HG03025 (cell line): ENCODE data around the gene UBXN11.
"Not testable (repeated sequence)": the region's sequence is repeated elsewhere in the genome, so short reads cannot be mapped to it uniquely, and the experiment has no call there.

Experiments
- ATAC-seq: cut with Tn5 transposase; IDR thresholded peaks from one replicate; pipeline ENCODE4 v1.9.1; 2021; ENCODE audit warnings: mild to moderate bottlenecking, moderate library complexity; ENCODE audit not compliant: unreplicated experiment, low FRiP score

Gene UBXN11

DNA sequence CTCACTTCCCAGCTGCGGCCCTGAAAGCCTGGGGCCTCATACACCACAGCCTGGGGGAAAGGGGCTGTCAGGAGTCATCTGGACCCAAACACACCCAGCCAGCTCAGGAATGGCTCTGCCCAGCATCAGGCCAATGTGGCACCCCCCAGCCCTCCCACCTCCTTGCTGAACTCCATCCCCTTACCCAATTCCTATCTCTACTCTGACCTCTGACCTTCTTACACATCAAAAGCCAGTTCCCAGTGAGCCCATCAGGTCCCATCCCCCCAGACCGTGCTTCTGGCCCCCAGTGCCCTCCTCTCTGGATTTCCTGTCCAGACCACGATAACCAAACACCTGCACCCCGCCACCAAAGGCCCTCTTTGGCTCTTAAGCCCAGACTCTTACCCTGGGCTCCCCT, 31.2 kb upstream of the UBXN11 start:
- ATAC-seq = no peak

DNA sequence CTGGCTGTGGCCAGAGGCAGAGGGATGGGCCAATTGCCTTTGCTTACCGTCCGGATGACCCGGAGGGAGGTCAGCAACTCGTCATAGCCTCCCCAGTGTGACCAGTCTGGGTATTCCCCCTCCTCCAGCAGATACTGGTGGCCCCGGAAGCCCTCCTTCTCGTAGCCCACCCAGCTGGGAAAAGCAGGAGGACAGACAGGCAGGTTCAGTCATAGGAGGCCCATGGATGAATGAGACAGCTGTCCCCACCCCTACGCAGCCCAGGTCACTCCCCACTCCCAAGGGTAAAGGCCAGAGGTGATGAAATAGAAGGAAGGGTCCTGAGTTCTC, 30.7 kb upstream of the UBXN11 start:
- ATAC-seq = no peak

DNA sequence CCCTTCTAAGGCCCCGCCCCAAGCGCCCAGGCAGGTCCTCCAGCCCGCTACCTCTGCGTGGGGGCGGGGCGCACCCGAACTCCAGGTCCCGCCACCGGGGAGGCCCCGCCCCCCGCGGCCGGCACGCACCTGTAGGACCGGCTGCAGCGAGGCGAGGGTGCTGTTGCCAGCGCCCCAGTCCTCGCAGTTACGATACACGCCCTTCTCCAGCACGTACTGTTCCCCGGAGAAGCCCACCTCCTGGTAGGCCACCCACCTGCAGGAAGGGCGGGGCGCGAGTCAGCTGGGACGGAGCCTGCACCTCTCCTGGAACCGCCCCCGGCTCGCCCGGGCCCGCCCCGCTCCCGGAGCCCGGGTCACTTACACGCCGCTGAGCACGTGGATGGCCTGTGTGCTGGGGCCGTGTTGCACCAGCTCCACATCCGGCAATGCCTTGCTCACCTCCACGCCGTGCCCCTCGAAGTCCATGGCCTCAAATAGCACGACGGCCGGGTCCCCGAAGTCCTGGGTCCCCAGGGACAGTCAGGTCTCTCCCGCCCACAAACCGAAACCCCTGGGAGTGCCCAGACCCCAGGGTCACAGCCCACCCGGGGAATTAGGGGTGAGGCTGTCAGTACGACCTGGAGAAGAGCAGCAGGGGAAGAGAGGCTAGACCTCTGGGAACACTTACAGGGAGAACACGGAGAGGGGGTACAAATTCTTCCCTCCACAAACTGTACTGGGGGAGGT, 30.2 kb upstream of the UBXN11 start:
- ATAC-seq = no peak

DNA sequence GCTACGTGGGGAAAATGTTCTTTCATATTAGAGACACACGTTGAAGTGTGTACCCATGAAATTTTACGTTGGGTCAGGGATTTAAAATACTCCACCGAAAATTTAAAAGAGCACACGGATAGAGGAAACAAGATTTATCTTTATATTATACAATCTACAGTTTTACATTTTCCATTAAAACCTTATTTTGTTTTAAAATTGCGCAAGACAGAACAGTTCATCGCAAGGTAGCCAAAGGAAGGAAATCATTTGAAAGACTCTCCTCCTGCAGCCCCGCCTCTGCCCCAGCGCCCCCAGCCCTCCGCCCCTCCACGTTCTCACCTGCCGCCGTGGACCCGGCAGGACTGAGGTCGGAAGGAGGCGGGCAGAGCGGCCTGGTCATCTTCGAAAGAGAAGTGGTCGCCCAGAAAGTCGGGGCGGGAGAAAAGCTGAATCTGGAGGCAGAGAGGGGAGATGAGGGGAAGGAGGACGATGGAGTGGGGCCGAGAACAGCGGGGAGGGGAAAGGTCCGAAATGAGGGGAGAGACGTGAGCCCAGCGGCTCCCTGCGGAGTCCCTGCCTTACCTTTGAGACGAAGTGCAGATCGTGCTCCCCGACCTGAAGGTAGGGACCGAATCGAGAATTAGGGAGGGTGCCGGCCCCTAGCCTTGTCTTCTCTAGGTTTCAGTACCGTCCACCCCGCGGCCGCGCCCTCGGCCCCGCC, 29.5 kb upstream of the UBXN11 start:
- ATAC-seq = no peak

DNA sequence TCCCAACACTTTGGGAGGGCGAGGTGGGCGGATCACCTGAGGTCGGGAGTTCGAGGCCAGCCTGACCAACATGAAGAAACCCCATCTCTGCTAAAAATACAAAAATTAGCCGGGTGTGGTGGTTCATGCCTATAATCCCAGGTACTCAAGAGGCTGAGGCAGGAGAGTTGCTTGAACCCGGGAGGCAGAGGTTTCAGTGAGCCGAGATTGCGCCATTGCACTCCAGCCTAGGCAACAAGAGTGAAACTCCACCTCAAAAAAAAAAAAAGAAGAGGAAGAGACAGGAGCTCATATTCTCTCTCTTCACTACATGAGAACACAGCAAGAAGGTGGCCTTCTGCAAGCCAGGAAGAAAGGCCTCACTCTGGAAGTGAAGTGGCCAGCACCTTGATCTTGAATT, 26.9 kb upstream of the UBXN11 start:
- not testable (repeated sequence) for ATAC-seq

DNA sequence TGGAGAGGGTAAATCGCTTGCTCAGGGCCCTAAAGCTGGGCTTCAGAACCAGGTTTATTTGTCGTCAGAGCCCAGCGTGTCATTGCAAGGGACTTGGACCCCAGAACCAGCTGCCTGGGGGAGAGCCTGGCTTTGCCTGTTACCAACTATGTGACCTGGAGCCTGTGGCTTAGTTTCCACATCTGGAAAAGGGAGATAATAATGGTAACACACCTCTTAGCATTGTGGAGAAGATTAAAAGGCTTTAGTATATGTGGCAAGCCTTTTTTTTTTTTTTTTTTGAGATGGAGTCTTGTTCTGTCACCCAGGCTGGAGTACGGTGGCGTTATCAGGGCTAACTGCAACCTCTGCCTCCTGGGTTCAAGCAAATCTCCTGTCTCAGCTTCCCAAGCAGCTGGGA, 23.8 kb upstream of the UBXN11 start:
- no peak for ATAC-seq

DNA sequence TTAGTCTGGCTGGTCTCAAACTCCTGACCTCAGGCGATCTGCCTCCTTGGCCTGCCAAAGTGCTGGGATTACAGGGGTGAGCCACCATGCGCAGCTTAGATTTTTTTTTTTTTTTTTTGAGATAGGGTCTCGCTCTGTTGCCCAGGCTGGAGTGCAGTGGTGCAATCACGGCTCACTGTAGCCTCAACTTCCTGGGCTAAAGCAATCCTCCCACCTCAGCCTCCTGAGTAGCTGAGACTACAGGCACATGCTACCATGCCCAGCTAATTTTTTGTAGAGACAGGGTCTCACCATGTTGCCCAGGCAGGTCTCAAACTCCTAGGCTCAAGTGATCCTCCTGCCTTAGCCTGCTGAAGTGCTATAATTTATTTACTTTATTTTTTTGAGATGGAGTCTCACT, 22.9 kb upstream of the UBXN11 start:
- ATAC-seq = not testable (repeated sequence)

DNA sequence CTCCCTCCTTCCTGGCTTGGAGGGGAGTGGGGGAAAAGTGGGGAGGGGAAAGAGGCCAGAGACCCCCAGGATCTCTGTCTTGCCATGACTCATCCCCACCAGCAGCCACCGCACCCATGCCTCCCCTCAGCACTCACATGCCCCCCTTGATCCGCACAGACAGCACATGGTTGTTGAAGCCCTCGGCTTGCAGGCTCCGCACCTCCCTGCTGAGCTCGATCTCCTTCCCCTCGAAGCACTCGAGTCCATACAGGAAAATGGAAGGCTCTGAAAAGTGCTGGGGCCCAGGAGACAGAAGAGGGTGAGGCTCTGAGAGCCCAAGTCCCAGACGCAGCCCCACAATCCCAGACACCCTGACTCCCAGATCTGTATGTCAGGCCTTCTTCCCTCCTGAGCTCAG, 22.2 kb upstream of the UBXN11 start:
- no peak for ATAC-seq

DNA sequence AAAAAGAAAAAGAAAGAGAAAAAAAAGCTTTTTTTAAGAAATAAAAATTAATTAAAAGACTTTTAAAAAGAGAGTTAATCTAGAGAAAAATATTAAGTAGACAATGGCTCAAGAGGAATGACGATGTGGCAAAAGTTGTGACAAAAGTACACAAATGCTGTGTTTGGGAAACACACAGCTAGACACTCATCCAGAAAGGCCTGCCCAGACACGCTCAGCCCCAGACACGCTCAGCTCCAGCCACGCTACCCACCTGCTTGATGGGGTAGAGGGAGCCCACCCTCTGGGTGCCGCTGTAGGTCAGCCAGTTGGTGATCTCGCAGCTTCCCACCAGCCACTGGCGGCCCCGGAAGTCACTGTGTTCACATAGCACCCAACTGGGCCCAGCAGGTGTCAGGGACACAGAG, 21.5 kb upstream of the UBXN11 start:
- no peak for ATAC-seq

DNA sequence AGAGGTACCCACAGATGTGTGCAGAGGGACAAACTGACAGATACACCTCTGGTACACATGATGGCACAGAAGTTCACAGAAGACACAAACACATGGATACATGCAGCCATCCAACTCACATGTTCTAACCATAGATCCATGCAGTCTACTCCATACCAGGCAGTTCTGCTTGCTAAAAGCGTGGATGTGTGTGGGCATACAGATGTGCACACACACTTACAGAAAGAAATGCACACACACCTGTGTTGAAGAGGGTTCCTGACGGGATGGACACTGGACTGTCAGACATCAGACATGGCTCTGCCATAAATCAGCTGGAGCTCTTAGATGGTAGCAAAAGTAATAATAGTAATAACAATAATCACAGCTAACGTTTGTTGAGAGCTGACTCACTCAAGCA, 18.1 kb upstream of the UBXN11 start:
- no peak for ATAC-seq

DNA sequence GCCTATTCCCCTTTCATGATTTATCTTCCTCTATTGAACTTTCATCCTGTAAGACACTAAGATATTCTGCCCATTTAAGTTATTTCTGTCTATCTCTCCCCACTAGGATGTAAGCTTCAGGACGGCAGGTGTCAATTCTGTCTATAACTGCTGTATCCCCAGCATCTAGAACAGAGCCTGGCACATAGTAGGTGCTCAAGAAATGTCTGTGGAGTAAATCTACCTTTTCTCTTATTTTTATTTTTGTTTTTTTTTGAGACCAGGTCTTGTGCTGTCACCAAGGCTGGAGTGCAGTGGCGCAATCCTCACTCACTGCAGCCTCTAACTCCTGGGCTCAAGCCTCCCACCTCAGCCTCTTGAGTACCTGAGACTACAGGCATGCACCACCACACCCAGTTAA, 16.9 kb upstream of the UBXN11 start:
- ATAC-seq = no peak

DNA sequence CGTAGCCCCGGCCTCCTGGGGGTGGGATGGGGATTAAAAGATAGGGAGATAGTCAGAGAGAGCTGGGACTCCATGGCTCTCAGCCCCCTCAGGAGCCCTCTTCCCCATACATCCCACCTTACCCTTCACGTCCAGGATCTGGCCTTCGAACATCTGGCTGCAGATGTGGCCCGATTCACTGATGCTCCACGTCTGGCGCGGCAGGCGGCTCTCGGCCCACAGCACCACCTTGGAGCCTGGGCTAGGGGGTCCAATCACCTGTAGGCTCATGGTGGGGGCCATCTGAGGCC, 15.6 kb upstream of the UBXN11 start:
- ATAC-seq = no peak

DNA sequence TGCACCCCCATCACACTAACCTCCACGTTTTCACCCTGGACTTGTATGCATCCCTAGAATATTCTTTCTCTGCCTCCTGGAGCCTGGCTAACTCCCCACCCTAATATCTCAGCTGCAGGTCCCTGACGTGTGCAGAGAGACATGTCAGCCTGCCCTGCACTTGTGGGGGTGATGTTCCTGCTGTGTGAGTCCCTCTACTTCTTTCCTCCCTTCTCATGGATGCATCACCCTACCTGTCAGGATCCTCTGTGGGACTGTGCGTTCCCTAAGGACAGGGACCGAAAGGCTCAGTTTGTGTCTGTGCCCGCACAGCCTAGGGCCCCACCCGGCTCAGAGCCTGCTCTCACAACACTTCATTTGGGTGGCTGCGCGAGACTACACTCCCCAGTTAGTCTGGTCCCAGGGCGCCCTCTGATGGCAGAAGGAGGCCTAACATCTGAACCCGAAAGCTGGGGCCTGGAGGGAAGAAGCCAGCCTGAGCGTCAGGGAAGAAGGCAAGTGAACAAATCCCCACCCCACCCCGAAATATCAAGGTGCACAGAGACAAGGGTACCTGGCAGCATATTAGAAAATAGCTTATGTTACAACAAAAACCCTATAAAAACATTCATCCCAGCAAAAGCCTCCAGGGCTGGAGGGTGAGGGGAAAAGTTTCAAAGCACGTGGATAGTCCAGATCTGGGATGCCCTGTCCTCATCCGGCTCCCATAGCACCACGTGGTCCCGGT, 15.0 kb upstream of the UBXN11 start:
- no peak for ATAC-seq

DNA sequence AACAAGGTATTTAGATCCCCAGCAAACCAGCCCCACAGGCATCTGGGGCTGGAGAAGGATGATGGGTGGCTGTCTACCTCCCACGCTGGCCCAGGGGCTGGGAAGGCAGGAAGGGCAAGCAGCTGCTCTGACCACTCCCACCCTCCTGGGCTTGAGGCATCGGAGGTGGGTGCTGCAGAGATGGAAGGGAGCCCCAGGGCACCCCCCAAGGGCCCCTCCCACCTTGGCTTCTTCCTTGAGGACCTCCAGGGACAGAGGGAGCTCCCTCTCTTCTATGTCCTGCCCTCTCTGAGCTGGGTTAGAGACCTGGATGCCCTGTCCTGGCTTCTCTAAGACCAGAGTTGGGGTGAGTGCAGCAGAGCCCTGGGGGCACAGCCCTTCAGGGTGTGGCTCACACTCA, 14.5 kb upstream of the UBXN11 start:
- ATAC-seq = no peak

DNA sequence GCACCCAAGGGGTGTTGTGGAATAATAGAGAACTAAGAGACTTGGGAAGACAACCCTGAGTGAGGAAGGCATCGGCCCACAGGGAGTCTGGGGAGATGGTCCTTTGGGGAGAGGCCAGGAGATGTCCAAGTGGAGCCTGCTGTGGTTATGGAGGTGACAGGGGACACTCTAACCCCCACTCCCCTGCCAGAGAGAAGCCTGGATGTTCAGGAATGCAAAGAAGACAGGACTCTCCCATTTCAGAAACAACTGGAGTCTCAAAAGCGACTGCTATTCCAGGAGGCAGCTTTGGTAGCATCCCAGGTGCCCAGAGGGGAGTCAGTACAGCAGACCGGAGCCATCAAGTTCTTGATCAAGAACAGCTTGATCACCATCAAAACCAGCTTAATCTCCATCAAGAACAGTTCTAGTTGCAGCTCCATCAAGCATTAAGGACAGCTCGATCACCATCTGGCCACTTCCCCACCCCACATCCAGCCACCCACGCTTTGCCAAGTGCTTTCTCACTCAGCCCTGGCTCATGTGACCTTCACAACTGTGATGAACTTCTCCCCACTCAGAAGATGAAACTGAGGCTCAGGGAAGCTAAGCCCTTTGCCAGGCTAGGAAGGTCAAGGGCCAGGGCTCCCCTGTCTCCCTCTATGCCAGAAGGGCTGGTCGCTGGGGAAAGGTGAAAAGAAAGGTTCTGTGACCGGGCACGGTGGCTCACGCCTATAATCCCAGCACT, 12.1 kb upstream of the UBXN11 start:
- no peak for ATAC-seq

DNA sequence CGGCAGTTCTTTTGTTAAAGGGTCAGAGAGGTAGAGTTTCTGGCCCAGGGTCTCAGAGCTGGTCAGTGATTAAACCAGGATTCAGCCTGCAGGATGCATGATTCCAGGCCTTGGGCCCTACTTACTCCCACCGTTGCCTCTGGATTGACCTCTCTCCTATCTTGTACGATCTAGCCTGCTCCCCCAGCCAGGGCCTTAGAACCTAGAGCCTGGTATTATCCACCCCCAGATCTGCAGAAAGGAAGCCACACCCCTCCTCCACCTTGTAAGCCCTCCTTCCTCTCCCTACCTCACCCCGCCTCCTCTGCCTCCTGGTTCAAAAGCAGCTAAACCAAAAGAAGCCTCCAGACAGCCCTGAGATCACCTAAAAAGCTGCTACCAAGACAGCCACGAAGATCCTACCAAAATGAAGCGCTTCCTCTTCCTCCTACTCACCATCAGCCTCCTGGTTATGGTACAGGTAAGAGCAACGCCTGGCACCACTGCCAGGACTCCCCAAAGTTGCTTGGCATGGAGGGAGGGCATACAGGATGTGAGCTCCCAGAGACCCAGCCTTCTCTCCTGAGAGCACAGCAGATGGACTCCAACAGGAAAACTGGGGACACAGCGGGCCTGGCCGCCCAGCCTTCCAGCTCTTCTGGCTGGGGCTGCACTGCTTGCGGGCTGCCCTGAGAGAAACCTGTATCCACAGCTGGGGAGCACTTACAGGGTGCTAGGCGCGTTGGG, 11.3 kb upstream of the UBXN11 start, which contains the start of gene CD52:
Gene CD52 (plus strand): TSS at position 347 of the 726 bp plus-strand sequence. CDS start 60 bp downstream, at position 407.
- ATAC-seq = no peak

DNA sequence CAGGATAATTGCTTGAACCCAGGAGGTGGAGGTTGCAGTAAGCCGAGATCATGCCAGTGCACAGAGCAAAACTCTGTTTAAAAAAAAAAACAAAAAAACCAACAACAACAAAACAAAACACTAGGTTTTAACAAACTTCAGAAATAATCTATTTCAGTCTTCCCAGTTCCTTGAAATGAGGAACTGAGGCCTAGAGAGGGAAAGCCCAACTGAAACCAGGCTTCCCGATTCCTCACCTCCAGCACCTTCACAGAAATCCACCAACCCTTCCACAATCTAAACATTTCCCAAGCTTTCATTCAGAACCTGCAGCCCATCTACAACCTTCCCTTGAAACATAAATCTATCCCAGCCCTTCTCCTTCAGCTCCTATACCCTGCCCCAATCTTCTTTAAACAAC, 10.7 kb upstream of the UBXN11 start:
- no peak for ATAC-seq

DNA sequence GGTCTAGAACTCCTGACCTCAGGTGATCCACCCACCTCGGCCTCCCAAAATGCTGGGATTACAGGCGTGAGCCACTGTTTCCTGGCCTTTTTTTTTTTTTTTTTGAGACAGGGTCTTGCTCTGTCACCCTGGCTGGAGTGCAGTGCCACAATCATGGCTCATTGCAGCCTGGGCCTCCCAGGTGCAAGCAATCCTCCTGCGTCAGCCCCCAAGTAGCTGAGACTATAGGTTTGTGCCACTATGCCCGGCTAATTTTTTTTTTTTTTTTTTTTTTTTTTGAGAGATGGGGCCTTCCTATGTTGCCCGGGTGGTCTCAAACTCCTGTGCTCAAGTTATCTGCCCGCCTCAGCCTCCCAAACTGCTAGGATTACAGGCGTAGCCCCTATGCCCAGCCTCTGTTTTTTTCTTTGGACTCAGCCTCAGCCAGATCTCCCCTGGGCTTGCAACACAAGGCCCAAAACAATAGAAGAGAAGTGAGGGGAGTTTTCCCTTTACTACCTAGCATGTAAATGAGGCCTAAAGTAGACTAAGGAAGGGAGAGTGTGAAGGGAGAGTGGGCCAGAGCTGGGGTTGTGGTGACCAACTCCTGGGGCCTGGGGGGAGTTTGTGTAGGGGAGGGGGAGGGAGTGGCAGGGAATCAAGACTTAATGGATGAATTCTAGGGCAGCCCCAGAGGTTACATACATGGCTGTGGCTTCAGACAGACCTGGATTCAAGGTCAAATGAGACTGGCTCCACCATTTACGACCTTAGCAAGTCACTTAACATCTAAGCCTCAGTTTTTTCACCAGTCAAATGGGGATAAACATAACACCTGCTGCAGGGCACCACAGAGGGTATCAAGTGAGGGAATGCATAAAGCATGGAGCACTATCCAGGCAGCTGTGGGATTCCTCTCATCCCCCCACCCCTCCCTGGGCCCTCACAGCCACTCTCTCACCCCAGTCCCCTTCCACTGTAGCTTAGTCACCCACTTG, 9.7 kb upstream of the UBXN11 start:
- no peak for ATAC-seq

DNA sequence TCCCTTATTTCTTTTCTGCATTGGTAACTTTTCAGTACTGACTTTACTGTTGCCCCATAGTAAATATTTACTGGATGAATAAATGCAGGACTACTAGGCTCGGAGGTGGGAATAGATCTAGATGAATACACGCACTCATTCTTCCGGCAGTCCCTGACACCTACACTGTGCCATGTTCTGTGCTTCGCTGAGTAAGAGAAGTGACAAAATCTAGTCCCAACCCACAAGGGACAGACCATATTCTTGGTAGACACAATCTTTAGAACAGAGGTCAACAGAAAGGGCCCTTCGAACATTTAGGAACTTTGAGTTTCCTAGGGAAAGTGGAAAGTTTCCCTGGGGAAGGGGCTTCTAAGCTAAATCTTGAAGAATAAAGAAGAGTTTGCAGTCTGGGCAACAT, 8.1 kb upstream of the UBXN11 start:
- ATAC-seq = no peak
